HG03196 (cell line): Measurements from ENCODE around the gene RCN2.
"Not testable (repeated sequence)": the region's sequence is repeated elsewhere in the genome, so short reads cannot be mapped to it uniquely, and the experiment has no call there.

Source experiments
- ATAC-seq: cut with Tn5 transposase; IDR thresholded peaks from one replicate; pipeline ENCODE4 v1.9.1; 2021; ENCODE audit not compliant: unreplicated experiment

Gene RCN2, protein sequence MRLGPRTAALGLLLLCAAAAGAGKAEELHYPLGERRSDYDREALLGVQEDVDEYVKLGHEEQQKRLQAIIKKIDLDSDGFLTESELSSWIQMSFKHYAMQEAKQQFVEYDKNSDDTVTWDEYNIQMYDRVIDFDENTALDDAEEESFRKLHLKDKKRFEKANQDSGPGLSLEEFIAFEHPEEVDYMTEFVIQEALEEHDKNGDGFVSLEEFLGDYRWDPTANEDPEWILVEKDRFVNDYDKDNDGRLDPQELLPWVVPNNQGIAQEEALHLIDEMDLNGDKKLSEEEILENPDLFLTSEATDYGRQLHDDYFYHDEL

DNA sequence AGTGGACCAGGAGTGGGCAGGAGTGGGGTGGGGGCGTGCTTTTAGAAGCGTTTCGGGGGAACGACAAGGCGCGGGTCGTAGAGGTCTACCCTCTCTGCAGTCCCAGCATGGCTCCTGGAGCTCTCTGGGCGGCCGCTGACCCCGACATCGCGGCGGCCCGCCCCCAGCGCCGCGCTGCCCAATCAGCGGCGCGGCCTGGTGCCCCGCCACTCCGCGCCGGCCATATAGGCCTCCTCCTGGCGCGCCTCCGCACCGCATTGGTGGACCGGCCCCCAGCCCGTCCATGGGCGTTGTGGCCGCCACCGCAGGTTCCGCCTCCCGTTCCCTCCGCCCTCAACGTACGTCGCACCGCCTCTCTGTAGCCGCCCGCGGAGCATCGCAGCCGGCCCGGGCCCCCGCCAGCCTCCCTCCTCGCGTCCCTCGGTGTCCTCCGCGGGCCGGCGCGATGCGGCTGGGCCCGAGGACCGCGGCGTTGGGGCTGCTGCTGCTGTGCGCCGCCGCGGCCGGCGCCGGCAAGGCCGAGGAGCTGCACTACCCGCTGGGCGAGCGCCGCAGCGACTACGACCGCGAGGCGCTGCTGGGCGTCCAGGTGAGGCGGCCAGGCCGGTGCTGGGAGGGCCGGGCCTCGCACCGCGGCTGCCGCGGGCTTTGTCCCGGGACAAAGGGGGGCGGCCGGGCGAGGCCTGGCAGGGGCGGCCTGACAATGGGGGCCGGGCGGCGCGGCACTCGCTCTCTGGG is at the start of gene RCN2:
Gene RCN2 (plus strand): TSS at position 353 of the 738 bp plus-strand sequence. CDS start 93 bp downstream, at position 446.
- peak; percentile 98 for ATAC-seq

DNA sequence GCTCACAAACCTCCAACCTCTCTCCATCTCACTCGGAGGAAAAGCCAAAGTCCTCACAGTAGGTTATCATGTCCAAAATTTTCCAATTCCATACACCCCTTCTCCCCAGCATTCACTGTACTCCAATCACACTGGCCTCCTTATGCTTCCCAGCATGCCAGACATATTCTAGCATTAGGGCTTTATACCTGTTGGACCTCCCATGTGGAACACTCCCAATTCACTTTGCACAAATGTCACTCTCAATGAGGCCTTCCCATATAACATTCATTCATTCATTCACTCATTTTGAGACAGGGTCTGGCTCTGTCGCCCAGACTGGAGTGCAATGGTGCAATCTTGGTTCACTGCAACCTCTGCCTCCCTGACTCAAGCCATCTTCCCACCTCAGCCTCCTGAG is 46.3 kb upstream of the RCN2 start:
- no peak for ATAC-seq

DNA sequence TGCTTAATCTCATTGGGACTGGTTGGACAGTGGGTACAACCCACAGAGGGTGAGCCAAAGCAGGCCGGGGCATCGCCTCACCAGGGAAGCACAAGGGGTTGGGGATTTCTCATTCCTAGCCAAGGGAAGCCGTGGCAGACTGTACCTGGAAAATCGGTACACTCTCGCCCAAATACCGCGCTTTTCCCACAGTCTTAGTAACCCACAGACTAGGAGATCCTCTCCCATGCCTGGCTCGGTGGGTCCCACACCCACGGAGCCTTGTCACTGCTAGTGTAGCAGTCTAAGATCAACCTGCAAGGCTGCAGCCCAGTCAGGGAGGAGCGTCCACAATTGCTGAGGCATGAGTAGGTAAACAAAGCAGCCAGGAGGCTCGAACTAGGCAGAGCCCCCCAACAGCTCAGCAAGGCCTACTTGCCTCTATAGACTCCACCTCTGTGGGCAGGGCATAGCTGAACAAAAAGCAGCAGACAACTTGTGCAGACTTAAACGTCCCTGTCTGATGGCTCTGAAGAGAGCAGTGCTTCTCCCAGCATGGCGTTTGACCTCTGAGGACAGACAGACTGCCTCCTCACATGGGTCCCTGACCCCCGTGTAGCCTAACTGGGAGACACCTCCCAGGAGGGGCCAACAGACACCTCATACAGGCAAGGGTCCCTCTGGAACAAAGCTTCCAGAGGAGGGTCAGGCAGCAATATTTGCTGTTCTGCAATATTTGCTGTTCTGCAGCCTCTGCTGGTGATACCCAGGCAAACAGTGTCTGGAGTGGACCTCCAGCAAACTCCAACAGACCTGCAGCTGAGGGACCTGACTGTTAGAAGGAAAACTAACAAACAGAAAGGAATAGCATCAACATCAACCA is 44.0 kb upstream of the RCN2 start:
- not testable (repeated sequence) for ATAC-seq

DNA sequence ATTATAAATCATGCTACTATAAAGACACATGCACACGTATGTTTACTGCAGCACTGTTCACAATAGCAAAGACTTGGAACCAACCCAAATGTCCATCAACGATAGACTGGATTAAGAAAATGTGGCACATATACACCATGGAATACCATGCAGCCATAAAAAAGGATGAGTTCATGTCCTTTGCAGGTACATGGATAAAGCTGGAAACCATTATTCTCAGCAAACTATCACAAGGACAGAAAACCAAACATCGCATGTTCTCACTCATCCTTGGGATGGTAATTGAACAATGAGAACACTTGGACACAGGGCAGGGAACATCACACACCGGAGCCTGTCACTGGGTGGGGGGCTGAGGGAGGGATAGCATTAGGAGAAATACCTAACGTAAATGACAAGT is 38.7 kb upstream of the RCN2 start:
- not testable (repeated sequence) for ATAC-seq

DNA sequence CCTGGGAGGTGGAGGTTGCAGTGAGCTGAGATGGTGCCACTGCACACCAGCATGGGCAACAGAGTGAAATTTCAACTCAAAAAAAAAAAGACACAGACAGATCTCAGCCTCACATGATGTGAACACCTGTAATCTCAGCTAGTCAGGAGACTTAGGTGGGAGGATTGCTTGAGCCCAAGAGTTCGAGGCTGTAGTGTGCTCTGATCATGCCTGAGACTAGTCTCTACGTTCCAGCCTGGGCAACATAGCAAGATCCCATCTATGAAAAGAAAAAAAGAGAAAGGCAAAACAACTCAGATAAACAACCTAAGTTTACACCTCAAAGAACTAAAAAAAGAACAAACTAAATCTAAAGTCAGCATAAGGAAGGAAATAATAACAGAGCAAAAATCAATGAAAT is 37.4 kb upstream of the RCN2 start:
- ATAC-seq = no peak

DNA sequence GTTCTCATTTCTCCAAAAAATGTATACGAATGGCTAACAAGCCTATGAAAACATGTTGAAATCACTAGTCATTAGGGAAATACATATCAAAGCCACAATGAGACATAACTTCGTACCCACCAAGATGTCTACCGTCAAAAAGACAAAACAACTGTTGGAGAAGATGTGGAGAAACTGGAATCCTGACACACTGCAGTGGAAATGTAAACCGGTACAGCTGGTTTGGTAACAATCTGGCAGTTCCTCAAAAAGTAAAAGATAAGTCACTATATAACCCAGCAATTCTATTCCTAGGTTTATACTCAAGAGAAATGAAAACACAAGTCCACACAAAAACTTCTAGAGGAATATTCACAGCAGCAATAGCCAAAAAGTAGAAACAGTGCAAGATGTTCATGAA is 33.4 kb upstream of the RCN2 start:
- ATAC-seq = no peak

DNA sequence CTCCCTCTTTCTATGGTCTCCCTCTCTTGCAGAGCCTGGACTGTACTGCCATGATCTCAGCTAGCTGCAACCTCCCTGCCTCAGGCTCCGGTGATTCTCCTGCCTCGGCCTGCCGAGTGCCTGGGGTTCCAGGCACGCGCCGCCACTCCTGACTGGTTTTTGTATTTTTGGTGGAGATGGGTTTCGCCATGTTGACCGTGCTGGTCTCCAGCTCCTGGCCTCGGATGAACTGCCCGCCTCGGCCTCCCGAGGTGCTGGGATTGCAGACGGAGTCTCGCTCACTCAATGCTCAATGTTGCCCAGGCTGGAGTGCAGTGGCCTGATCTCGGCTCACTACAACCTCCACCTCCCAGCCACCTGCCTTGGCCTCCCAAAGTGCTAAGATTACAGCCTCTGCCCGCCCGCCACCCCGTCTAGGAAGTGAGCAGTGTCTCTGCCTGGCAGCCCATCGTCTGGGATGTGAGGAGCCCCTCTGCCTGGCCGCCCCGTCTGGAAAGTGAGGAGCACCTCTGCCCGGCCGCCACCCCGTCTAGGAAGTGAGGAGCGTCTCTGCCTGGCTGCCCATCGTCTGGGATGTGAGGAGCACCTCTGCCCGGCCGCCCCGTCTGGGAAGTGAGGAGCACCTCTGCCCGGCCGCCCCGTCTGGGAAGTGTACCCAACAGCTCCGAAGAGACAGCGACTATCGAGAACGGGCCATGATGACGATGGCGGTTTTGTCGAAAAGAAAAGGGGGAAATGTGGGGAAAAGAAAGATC is 32.2 kb upstream of the RCN2 start:
- not testable (repeated sequence) for ATAC-seq

DNA sequence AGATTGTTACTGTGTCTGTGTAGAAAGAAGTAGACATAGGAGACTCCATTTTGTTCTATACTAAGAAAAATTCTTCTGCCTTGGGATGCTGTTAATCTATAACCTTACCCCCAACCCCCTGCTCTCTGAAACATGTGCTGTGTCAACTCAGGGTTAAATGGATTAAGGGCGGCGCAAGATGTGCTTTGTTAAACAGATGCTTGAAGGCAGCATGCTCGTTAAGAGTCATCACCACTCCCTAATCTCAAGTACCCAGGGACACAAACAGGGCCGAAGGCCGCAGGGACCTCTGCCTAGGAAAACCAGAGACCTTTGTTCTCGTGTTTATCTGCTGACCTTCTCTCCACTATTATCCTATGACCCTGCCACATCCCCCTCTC is 31.6 kb upstream of the RCN2 start:
- not testable (repeated sequence) for ATAC-seq

DNA sequence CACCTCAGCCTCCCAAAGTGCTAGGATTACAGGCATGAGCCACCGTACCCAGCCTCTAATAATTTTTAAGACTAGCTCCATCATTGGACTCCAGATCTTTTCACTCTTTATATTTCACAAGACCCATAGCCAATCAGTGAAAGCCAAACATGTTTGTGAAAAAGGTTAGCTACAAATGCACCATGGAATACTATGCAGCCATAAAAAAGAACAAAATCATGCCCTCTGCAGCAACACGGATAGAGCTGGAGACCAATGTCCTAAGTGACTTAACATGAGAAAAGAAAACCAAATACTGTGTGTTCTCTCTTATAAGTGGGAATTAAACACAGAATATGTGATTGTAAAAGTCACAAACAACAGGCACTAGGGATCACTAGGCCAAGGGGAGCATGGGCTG is 29.6 kb upstream of the RCN2 start:
- ATAC-seq = no peak

DNA sequence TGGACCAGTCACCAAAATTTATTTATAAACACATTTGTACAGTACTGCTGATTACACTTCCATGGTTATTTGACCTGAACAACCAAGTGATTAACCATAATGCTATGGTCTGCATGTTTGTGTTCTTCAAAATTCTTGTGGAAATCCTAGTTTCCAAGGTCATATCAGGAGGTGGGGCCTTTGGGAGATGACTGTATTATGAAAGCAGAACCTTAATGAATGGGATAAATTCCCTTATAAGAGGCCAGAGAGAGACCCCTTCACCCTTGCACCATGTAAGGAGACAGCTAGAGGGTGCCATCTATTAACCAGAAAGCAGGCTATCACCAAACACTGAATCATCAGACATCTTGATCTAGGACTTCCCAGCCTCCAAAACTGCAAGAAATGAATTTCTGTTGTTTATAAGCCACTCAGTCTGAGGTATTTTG is 28.3 kb upstream of the RCN2 start:
- no peak for ATAC-seq

DNA sequence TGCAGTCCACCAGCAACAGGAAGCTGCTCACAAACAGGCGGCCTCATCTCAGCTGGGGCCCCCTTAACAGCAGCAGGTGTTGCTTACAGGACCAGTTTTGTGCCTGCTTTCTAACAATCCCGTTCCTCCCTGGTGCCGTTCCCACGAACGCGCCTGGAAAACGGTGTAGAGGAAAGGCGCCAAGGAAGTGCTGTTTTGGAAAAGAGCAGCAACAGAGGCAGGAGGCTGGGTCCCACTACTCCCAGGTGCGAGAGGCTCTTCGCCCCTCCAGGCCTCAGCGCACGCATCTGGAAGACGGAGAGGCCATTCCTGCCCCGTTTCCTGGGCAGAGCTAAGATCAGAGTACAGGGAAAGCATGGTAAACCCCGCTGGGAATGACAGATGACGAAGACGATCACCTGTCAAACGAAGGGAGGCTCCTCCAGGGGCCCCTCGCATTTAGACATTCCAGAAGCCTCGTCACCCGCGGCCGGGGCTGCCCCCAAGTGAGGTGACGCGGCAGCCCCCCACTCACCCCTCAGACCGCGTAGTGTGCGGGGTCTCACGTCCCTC is 27.0 kb upstream of the RCN2 start:
- ATAC-seq = peak; percentile 20

DNA sequence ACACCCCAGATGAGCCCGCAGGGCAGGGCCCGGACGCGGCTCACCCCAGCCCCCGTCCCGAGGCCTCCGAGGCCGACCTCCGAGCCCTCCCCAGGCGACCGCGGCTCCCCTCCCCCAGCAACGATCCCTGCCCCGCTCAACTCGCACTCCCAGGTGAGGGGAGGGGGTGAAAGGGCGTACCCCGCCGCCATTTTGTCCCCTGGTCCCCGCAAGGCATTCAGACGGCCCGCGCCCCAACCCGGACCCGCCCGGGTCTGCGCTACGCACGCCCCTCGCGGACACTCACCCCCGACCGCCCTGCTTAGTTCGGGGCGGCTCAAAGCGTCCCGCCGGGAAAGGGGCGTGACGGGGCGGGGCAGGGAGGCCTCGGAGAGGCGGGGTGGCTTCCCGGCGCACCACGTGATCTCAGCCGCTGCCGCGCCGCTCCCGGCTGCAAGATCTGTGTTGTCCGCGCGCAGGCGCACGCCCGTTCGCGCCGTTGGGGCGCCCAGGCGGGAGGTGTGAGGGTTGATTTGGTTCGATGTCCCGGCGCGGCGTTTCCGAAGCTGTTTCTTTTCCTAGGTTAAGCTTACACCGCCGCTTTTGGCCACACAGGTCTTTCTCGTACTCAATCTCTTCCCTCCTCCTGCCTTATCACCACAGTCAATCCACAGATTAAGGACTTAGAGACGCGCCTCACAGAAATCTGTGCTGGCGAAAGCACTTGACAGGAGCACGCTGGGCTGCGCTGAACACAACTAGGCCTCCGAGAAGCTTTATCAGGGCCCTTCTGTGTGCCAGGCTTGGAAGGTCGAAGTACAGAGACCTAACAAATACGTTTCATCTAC is 26.3 kb upstream of the RCN2 start, which contains the start of gene SCAPER:
Gene SCAPER (minus strand): TSS at position 328 of the 827 bp plus-strand sequence. CDS start 21,523 bp downstream, outside the sequence.
- peak; percentile 88 for ATAC-seq

DNA sequence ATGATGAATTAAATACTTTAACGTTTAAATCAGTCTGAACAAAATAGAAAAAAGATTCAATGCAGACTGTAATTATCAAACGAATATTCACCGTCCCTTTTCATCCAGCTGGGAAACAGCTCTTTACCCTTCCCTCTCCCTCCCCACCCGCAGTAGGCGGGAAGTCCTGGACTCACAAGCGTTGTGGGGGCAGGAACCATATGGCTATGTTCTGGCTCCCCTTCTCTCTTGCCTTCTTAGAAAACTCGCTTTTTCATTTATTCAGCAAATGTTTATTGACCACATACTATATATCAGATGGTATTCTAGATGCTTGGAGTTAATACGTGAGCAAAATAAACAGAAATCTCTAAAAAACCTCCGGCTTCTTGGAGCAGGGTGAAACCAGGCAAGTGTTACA is 25.7 kb upstream of the RCN2 start:
- no peak for ATAC-seq

DNA sequence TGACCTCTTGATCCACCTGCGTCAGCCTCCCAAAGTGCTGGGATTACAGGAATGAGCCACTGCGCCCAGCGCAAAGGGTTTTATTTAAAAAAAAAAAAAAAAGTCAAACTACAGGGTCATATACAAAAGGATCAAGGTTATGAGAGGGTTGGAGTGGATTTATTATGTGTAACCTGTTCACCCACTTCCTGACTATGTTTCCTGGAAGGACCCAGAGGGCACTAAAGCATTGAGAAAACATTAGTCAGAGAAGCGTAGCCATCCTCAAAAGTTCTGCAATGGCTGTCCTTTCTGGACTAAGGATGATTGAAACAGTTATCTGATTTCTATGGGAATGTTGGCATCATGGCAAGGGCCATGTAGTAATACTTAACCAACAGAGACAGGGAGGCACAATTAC is 19.1 kb upstream of the RCN2 start:
- ATAC-seq = no peak

DNA sequence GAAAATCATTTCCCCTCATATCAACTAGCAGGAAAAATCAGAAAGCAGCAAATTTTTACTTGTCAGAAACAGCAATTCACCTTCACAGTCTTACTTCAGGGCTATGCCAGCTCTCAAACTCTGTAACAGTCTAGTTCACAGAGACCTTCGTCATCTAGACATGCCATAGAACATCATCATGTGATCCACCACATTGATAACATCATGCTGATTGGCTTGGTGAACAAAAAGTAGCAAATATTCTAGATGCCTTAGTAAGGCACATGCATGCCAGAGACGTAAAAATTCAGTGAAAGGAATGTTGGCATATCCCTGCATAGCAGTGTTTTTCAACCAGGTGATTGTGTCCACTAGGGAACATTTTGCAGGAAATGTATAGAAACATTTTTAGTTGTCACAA is 17.8 kb upstream of the RCN2 start:
- no peak for ATAC-seq

DNA sequence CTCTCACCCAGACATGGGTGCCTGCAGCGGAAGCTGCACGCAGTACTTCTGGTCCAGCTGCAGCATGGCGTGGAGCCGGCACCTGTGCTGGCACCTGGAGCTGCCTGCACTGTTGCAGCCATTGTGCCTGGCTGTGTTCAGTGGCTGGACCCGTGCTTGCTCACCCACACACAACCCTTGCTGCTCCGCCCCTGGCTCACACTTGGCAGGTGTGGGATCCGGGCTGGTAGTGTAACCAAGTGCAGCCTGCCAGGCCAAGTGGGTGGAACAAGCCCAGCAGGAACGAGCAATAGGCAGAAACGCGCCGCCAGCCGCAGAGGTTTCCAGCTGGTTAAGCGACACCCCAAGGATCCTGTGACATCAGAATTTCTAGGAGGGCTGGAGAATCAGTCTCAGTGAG is 15.2 kb upstream of the RCN2 start:
- no peak for ATAC-seq

DNA sequence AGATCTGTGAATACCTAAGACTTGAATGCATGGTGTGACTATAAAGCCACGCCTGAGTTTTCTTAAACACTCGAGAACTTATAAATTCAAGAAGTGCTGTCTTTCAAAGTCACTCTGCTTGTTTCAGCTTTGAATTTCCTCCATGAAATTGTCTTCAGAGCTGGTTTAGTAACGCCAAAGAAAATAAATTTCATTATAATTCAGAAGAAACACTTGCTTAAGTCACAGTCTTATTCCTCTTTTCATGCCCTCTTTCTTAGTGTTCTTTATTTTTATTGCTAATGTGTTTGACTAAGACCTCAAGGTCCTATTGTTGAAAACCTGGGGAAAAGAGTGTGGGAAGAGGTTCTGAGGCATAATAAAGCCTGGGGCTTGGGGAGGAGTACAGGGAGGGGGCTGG is 3.3 kb upstream of the RCN2 start:
- no peak for ATAC-seq

DNA sequence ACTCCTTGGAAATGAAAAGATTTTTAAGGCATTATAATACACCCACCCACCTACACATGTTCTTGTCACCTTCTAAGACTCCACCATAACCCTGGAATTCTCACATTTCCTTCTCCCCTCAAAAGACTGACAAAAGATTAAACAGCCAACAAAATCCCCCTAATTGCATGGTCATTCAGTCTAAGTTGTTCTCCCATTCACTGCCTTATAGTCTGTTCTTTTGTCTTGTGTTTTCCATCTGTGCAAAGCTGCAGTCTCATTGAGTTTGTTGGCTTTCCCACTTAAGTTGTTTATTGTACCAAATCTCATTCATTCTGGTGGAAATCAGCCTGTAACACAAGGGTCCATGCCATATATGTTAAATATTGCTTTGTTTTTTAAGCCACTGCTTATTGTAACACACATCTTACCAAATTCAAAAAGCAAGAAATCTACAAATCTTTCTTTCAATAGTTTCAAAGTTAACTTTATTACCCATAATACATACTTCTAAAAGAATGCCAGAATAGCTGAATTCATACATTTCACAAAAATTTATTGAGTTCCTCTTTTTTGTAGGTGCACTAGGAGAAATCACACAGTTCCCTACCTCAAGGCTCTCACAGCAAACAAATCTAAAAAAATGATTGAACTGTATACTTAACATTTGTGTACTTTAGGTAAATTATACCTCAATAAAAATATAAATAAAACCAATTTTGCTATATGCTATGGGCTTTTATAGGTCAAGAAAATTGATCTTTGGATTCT is 2.4 kb upstream of the RCN2 start:
- no peak for ATAC-seq
